Astrocyte (in vitro differentiated cells and primary cell): ENCODE measurements around the gene ISX. TPM values are rescaled to one million over a fixed set of nuclear protein-coding genes. Genes with fewer than 3 reads are reported as not detected.

Source experiments
- DNase-seq: peaks from one replicate; pipeline ENCODE4 v3.0.0-alpha.2; 2010; ENCODE audit warnings: low read depth
- FAIRE-seq: peaks from 2 replicates; lab custom pipeline; 2011; peaks lifted over from hg19 to GRCh38; lab: Jason Lieb, UNC
- H2AFZ ChIP-seq: 2 replicates; pipeline ENCODE4 v1.6.0; 2012; ENCODE audit warnings: low read depth, low read length, inconsistent platforms
- H3K27ac ChIP-seq: 2 replicates; pipeline ENCODE4 v1.5.1; 2011; ENCODE audit warnings: low read depth, low read length, inconsistent platforms
- H3K27me3 ChIP-seq: 2 replicates; pipeline ENCODE4 v1.6.0; 2011; ENCODE audit warnings: low read length, inconsistent platforms; ENCODE audit not compliant: insufficient read depth
- H3K36me3 ChIP-seq: 2 replicates; pipeline ENCODE4 v1.5.1; 2011; ENCODE audit warnings: low read length, inconsistent platforms; ENCODE audit not compliant: insufficient read depth
- H3K4me1 ChIP-seq: 2 replicates; pipeline ENCODE4 v1.5.1; 2011; ENCODE audit warnings: low read length, inconsistent platforms; ENCODE audit not compliant: insufficient read depth
- H3K4me2 ChIP-seq: 2 replicates; pipeline ENCODE4 v1.6.0; 2012; ENCODE audit warnings: low read length, inconsistent platforms
- H3K4me3 ChIP-seq: 2 replicates; pipeline ENCODE4 v1.5.1; 2011; ENCODE audit warnings: low read depth, mild to moderate bottlenecking, low read length, inconsistent platforms; ENCODE audit not compliant: insufficient read depth
- H3K79me2 ChIP-seq: 2 replicates; pipeline ENCODE4 v1.6.0; 2012; ENCODE audit warnings: mild to moderate bottlenecking, low read length, inconsistent platforms; ENCODE audit not compliant: insufficient read depth
- H3K9ac ChIP-seq: 2 replicates; pipeline ENCODE4 v1.6.0; 2012; ENCODE audit warnings: mild to moderate bottlenecking, low read length, inconsistent platforms
- H3K9me3 ChIP-seq: 2 replicates; pipeline ENCODE4 v1.5.1; 2012; ENCODE audit warnings: low read depth, mild to moderate bottlenecking, low read length, inconsistent platforms; ENCODE audit not compliant: insufficient read depth
- H4K20me1 ChIP-seq: 2 replicates; pipeline ENCODE4 v1.6.0; 2012; ENCODE audit warnings: low read length, inconsistent platforms; ENCODE audit not compliant: insufficient read depth
- H3K27ac Mint-ChIP-seq: one replicate; pipeline ENCODE4 v1.8.0; 2021; ENCODE audit warnings: mild to moderate bottlenecking, mixed read lengths; ENCODE audit not compliant: unreplicated experiment
- H3K27me3 Mint-ChIP-seq: one replicate; pipeline ENCODE4 v1.8.0; 2021; ENCODE audit warnings: low read depth, mixed read lengths; ENCODE audit not compliant: unreplicated experiment
- H3K36me3 Mint-ChIP-seq: one replicate; pipeline ENCODE4 v1.8.0; 2021; ENCODE audit warnings: low read depth, mixed read lengths; ENCODE audit not compliant: unreplicated experiment
- H3K4me1 Mint-ChIP-seq: one replicate; pipeline ENCODE4 v1.8.0; 2021; ENCODE audit warnings: low read depth, mixed read lengths; ENCODE audit not compliant: unreplicated experiment
- H3K4me3 Mint-ChIP-seq: one replicate; pipeline ENCODE4 v1.8.0; 2021; ENCODE audit warnings: mild to moderate bottlenecking, moderate library complexity, mixed read lengths; ENCODE audit not compliant: unreplicated experiment
- H3K9me3 Mint-ChIP-seq: one replicate; pipeline ENCODE4 v1.8.0; 2021; ENCODE audit warnings: mild to moderate bottlenecking, mixed read lengths; ENCODE audit not compliant: unreplicated experiment
- EZH2 ChIP-seq: IDR thresholded peaks from 2 replicates; pipeline ENCODE4 v1.6.1; 2012; ENCODE audit warnings: mild to moderate bottlenecking, low read length, inconsistent platforms; ENCODE audit not compliant: insufficient read depth
- total RNA-seq: library from RNA; stranded (reverse); gene quantifications from 2 replicates; pipeline ENCODE4 v1.2.1, GENCODE V29; 2021
- TF ChIP-seq, protein P1 (sequence below): IDR thresholded peaks from 2 replicates; pipeline ENCODE4 v1.5.1; 2011; ENCODE audit warnings: low read depth, mild to moderate bottlenecking, inconsistent platforms, low read length, moderate library complexity; ENCODE audit not compliant: insufficient read depth

Gene ISX
- total RNA-seq, 1 donor from 2014 or later: not detected

DNA sequence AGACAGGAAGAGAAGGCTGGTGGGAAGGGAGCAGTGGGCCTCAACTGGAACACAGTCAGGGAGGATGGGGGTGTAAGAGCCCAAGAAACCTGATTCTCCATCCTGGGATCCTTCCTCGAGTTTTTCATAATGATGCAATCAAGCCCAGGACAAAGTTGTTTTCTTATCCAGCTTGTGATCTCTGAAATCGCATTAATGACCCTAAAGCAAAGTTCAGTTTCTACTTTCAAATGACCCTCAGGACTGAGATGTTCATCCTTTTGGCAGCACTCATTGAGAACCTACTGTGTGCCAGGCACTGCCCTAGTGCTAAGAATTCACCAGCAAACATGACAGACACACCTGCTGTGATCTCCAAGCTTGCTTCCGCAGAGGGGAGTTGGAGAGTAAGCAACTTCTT lies 45.3 kb downstream of the ISX start:
- Mint-ChIP-seq H3K27me3 (peaks cover 26% of the 10 kb centered on the region), H3K9me3 (peaks cover 10% of the 10 kb centered on the region), H3K36me3 (peaks cover 3% of the 10 kb centered on the region), H3K4me3 (no peak overlapping the region), H3K4me1 (no peaks in the 10 kb centered on the region), H3K27ac (no peak overlapping the region)
- Histone ChIP-seq H3K27ac (no peak overlapping the region), H3K4me2 (no peak overlapping the region), H3K4me1 (no peaks in the 10 kb centered on the region), H3K79me2 (no peaks in the 10 kb centered on the region), H4K20me1 (no peaks in the 10 kb centered on the region), H3K4me3 (no peak overlapping the region), H3K9me3 (peaks cover 8% of the 10 kb centered on the region), H3K27me3 (no peaks in the 10 kb centered on the region), H2AFZ (no peak overlapping the region), H3K36me3 (no peaks in the 10 kb centered on the region), H3K9ac (no peak overlapping the region)
- FAIRE-seq (no peak), DNase-seq (no peak)
- TF ChIP-seq, protein P1, sequence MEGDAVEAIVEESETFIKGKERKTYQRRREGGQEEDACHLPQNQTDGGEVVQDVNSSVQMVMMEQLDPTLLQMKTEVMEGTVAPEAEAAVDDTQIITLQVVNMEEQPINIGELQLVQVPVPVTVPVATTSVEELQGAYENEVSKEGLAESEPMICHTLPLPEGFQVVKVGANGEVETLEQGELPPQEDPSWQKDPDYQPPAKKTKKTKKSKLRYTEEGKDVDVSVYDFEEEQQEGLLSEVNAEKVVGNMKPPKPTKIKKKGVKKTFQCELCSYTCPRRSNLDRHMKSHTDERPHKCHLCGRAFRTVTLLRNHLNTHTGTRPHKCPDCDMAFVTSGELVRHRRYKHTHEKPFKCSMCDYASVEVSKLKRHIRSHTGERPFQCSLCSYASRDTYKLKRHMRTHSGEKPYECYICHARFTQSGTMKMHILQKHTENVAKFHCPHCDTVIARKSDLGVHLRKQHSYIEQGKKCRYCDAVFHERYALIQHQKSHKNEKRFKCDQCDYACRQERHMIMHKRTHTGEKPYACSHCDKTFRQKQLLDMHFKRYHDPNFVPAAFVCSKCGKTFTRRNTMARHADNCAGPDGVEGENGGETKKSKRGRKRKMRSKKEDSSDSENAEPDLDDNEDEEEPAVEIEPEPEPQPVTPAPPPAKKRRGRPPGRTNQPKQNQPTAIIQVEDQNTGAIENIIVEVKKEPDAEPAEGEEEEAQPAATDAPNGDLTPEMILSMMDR: no peak
- no peak for TF ChIP-seq EZH2

DNA sequence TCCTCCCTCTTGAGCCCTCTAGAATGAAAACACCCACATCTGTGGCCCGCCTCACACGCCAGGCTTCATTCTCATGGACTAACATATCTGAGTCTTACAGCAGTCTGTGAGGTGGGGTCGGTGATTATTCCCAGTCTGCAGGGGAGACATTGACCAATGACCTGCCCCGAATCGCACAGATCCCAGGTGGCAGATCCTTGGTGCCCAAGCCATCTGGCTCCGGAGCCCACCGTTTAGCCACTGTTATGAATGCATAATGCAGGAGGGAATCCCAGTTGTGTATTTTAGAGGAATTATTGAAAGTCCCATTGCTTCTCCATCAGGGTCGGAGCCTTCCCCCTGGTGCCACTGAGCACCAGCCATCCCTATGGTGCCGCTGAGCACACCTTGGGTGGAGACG lies 47.4 kb downstream of the ISX start:
- peaks cover 33% of the 10 kb centered on the region for H3K27me3 Mint-ChIP-seq
- DNase-seq (no peak), FAIRE-seq (no peak)
- TF ChIP-seq, protein P1: no peak
- TF ChIP-seq EZH2: no peak
- peaks cover 8% of the 10 kb centered on the region for H3K9me3 ChIP-seq
- H3K4me3 ChIP-seq: no peak overlapping the region
- H3K4me2 ChIP-seq: no peak overlapping the region
- H3K4me3 Mint-ChIP-seq: no peak overlapping the region
- no peak overlapping the region for H3K27ac Mint-ChIP-seq
- H3K4me1 ChIP-seq: no peaks in the 10 kb centered on the region
- H3K36me3 ChIP-seq: no peaks in the 10 kb centered on the region
- no peaks in the 10 kb centered on the region for H3K4me1 Mint-ChIP-seq
- no peaks in the 10 kb centered on the region for H3K79me2 ChIP-seq
- peaks cover 3% of the 10 kb centered on the region for H3K36me3 Mint-ChIP-seq
- H3K27ac ChIP-seq: no peak overlapping the region
- no peaks in the 10 kb centered on the region for H4K20me1 ChIP-seq
- no peaks in the 10 kb centered on the region for H3K27me3 ChIP-seq
- no peak overlapping the region for H3K9ac ChIP-seq
- no peak overlapping the region for H2AFZ ChIP-seq
- peaks cover 5% of the 10 kb centered on the region for H3K9me3 Mint-ChIP-seq

DNA sequence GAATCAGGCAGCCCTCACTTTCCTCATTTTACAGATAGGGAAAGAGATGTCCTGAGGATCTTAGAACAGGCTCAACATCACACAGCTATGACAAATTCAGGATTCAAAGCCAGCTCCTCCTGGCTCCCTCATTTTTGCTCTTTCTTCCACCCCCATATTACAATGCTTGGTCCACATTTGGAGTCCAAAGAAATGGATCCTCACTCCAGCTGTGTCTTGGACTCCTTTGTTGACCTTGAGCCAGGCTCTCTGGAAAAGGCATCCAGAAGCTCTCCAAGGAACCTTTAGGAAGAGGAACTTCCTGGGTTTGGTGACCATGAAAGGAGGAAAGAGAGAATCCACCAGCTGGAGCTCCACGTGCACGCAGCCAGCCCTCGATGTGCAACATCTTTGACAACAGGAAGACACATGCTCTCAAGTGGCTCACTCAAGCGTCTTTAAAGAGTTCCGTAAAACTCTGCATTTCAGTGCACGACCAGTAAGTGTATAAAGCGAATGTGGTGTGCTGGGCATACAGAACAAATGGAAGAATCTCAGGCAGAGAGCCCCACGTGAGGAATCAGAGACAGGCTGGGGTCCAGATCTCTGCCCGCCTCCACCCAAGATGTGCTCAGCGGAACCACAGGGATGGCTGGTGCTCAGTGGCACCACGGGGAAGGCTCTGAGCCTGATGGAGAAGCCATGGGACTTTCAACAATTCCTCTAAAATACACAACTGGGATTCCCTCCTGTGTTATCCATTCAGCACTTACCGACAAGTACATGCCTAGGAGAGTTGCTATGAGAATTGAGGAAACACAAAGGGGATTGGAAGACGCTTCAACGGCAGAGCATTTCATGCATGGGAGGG lies 48.4 kb downstream of the ISX start:
- no peaks in the 10 kb centered on the region for H3K79me2 ChIP-seq
- no peak overlapping the region for H3K4me3 Mint-ChIP-seq

More for the DNA sequence above, 48.4 kb downstream of the ISX start:
- no peaks in the 10 kb centered on the region for H4K20me1 ChIP-seq
- H3K27me3 ChIP-seq: no peaks in the 10 kb centered on the region
- TF ChIP-seq EZH2: no peak
- TF ChIP-seq, protein P1: no peak
- H3K4me3 ChIP-seq: no peak overlapping the region
- no peak for DNase-seq
- Mint-ChIP-seq H3K27me3 (peaks cover 35% of the 10 kb centered on the region), H3K36me3 (peaks cover 3% of the 10 kb centered on the region), H3K9me3 (peaks cover 5% of the 10 kb centered on the region), H3K4me1 (no peaks in the 10 kb centered on the region), H3K27ac (no peak overlapping the region)
- no peak overlapping the region for H2AFZ ChIP-seq
- H3K36me3 ChIP-seq: no peaks in the 10 kb centered on the region
- no peak for FAIRE-seq
- H3K27ac ChIP-seq: no peak overlapping the region
- H3K4me2 ChIP-seq: no peak overlapping the region
- no peaks in the 10 kb centered on the region for H3K4me1 ChIP-seq
- H3K9ac ChIP-seq: no peak overlapping the region
- peaks cover 8% of the 10 kb centered on the region for H3K9me3 ChIP-seq
